ENCODE measurements around the gene TSHR. TPM values are rescaled to one million over a fixed set of nuclear protein-coding genes. Genes with fewer than 3 reads are reported as not detected.

The TSHR gene
- total RNA-seq, 6 experiments from 2014 or later: not detected

- H3K9me3 Mint-ChIP-seq: peaks cover 7% of the 10 kb centered on the region; the same call in 1 of the 2 replicates
- no peak for DNase-seq
- no peaks in the 10 kb centered on the region for H3K36me3 Mint-ChIP-seq (ENCODE audit: low read depth)
- H3K27me3 Mint-ChIP-seq (ENCODE audit: insufficient read depth): no peaks in the 10 kb centered on the region
- H3K4me3 Mint-ChIP-seq: no peak overlapping the region
- TF ChIP-seq CTCF (IDR thresholded peaks at IDR 0.05): no peak
- H3K27ac Mint-ChIP-seq: no peak overlapping the region
- no peaks in the 10 kb centered on the region for H3K4me1 Mint-ChIP-seq (ENCODE audit: low read depth)
Observed at GRCh38 chr14:81062380-81062779, 107.0 kb downstream of the TSHR start.

- Mint-ChIP-seq H3K4me1 (ENCODE audit: low read depth) (no peaks in the 10 kb centered on the region), H3K36me3 (ENCODE audit: low read depth) (no peaks in the 10 kb centered on the region), H3K27me3 (ENCODE audit: insufficient read depth) (no peaks in the 10 kb centered on the region), H3K9me3 (peaks cover 7% of the 10 kb centered on the region; the same call in 1 of the 2 replicates), H3K27ac (no peak overlapping the region), H3K4me3 (no peak overlapping the region)
- no peak for DNase-seq
- no peak for TF ChIP-seq CTCF (IDR thresholded peaks at IDR 0.05)
Observed at GRCh38 chr14:81062816-81063215, 107.4 kb downstream of the TSHR start.

- H3K36me3 Mint-ChIP-seq (ENCODE audit: low read depth): no peaks in the 10 kb centered on the region
- no peak for TF ChIP-seq CTCF (IDR thresholded peaks at IDR 0.05)
- DNase-seq: no peak
Observed at GRCh38 chr14:81066672-81067071, 111.3 kb downstream of the TSHR start.

GRCh38 chr14:81067156-81067555, 111.7 kb downstream of the TSHR start:
- H3K27ac Mint-ChIP-seq: no peak overlapping the region
- no peak overlapping the region for H3K4me3 Mint-ChIP-seq
- TF ChIP-seq CTCF (IDR thresholded peaks at IDR 0.05): no peak
- no peaks in the 10 kb centered on the region for H3K4me1 Mint-ChIP-seq (ENCODE audit: low read depth)
- DNase-seq: no peak
- peaks cover 13% of the 10 kb centered on the region; the same call in 1 of the 2 replicates for H3K9me3 Mint-ChIP-seq
- no peaks in the 10 kb centered on the region for H3K27me3 Mint-ChIP-seq (ENCODE audit: insufficient read depth)
- no peaks in the 10 kb centered on the region for H3K36me3 Mint-ChIP-seq (ENCODE audit: low read depth)

More at GRCh38 chr14:81066672-81067071, 111.3 kb downstream of the TSHR start:
- no peak overlapping the region for H3K27ac Mint-ChIP-seq
- H3K4me1 Mint-ChIP-seq (ENCODE audit: low read depth): no peaks in the 10 kb centered on the region
- no peaks in the 10 kb centered on the region for H3K27me3 Mint-ChIP-seq (ENCODE audit: insufficient read depth)
- H3K4me3 Mint-ChIP-seq: no peak overlapping the region
- H3K9me3 Mint-ChIP-seq: peaks cover 12% of the 10 kb centered on the region; the same call in 1 of the 2 replicates

GRCh38 chr14:81068176-81068782, 112.9 kb downstream of the TSHR start:
- Mint-ChIP-seq H3K36me3 (ENCODE audit: low read depth) (no peaks in the 10 kb centered on the region), H3K27me3 (ENCODE audit: insufficient read depth) (no peaks in the 10 kb centered on the region), H3K27ac (no peak overlapping the region), H3K4me3 (no peak overlapping the region), H3K4me1 (ENCODE audit: low read depth) (no peaks in the 10 kb centered on the region), H3K9me3 (peaks cover 18% of the 10 kb centered on the region; the same call in 1 of the 2 replicates)
- no peak for TF ChIP-seq CTCF (IDR thresholded peaks at IDR 0.05)
- no peak for DNase-seq

Data from HFFc6 (cell line).